ENCODE results near the gene PAPOLB. TPM values are rescaled to one million over a fixed set of nuclear protein-coding genes. Genes with fewer than 3 reads are reported as not detected.

Gene PAPOLB
- total RNA-seq, result 0.31 TPM in 1 of 2 replicates, not detected in the other

GRCh38 chr7:4861673-4862072 is at the start of gene PAPOLB:
TSS of gene PAPOLB (minus strand) at chr7:4862030. CDS start at chr7:4861810, 220 bp downstream.

GRCh38 chr7:4883372-4884144 is 21.7 kb upstream of the PAPOLB start, which contains the start of gene RADIL:
TSS of gene RADIL (minus strand) at chr7:4883716. CDS start at chr7:4878139, 5,577 bp downstream.

Other genes with a start within 250 kb of the PAPOLB start
- 22.7 and 36.6 TPM in 2 replicates for gene FOXK1, start 179.7 kb downstream of the PAPOLB start, total RNA-seq
- 18.1 and 27.9 TPM in 2 replicates for gene AP5Z1, start 86.4 kb downstream of the PAPOLB start, total RNA-seq
- gene RADIL, start 21.7 kb upstream of the PAPOLB start, total RNA-seq, result 0.65 and 1.3 TPM in 2 replicates
- gene MMD2, start 97.2 kb upstream of the PAPOLB start, total RNA-seq, result not detected in 2 replicates
- 3.9 and 8.1 TPM in 2 replicates for gene RBAK, start 183.8 kb upstream of the PAPOLB start, total RNA-seq